GM19455 (cell line): ENCODE results near the gene NLK.
"Not testable (repeated sequence)": the region's sequence is repeated elsewhere in the genome, so short reads cannot be mapped to it uniquely, and the experiment has no call there.

Experiments
- ATAC-seq: cut with Tn5 transposase; IDR thresholded peaks from one replicate; pipeline ENCODE4 v1.9.1; 2021; ENCODE audit not compliant: unreplicated experiment

Gene NLK

DNA sequence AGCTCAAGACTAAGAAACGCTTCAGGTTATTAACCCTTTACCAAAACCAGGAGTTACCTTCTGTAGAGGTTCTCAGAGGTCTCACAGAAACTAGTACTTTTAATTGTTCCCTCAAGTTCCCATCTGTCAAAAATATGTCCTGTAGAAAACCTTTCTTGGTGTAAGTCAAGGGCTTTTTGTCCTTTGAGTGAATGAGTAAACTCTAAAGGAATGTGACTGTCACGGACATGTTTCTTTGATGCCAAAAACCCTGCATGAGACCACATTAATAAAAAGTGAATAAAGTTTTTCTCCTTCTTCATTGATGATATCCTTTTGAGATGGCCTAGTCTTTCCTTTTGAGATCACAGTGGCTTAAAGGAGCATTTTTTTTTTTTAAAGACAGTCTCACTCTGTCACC, 102.9 kb downstream of the NLK start:
- ATAC-seq, result no peak

GRCh38 chr17:28147017-28147416, 104.5 kb downstream of the NLK start:
- no peak for ATAC-seq

- no peak for ATAC-seq
Measured at GRCh38 chr17:28151001-28151400, 108.5 kb downstream of the NLK start.

GRCh38 chr17:28154214-28154613, 111.7 kb downstream of the NLK start:
- no peak for ATAC-seq

DNA sequence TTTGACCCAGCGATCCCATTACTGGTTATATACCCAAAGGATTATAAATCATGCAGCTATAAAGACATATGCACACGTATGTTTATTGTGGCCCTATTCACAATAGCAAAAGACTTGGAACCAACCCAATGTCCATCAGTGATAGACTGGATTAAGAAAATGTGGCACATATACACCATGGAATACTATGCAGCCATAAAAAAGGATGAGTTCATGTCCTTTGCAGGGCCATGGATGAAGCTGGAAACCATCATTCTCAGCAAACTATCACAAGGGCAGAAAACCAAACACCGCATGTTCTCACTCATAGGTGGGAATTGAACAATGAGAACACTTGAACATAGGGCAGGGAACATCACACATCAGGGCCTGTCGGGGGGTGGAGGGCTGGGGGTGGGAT, 112.9 kb downstream of the NLK start:
- not testable (repeated sequence) for ATAC-seq

DNA sequence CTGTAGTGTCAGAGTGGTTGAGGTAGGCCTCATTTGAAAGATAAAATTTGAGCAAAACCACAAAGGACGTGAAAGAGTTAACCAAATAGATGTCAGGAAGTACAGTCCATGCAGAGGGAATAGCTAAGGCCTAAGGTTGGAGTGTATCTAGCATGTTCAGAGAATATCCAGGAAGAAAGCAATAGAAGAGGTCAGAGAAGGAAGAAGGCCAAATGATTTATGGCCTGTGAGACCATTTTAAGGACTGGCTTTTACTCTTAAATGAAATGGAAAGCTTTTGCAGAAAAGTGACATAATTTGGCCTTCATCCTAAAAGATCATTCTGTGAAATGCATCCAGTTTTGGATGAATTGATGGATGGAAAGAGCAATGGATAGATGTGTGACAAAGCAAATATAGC, 116.5 kb downstream of the NLK start:
- no peak for ATAC-seq

GRCh38 chr17:28159924-28160323, 117.4 kb downstream of the NLK start:
- ATAC-seq, result no peak

- ATAC-seq, result no peak
Measured at GRCh38 chr17:28160610-28161009, 118.1 kb downstream of the NLK start.

DNA sequence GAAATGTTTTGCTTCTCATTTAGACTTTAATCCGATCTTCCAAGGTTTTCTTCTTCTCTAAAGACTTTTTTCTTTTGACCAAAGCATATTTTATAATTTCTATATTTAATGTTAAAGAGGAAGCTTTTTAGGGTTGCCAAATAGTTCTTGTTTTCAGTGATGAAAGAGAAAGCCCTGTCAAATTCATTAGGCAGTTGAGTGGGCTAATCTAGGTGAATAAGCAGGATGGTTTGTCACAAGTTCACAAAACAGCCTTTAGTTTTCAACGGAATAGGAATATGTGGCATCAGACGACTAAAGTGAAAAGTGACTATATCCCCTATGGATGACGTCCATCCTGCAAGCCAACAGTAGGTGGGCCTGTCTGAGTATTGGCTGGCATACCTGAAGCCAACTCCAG, 118.8 kb downstream of the NLK start:
- ATAC-seq, result no peak

- ATAC-seq, result no peak
Measured at GRCh38 chr17:28166478-28166877, 124.0 kb downstream of the NLK start.

GRCh38 chr17:28169621-28170349, 127.3 kb downstream of the NLK start:
- no peak for ATAC-seq

- ATAC-seq, result no peak
Measured at GRCh38 chr17:28170771-28171170, 128.3 kb downstream of the NLK start.

DNA sequence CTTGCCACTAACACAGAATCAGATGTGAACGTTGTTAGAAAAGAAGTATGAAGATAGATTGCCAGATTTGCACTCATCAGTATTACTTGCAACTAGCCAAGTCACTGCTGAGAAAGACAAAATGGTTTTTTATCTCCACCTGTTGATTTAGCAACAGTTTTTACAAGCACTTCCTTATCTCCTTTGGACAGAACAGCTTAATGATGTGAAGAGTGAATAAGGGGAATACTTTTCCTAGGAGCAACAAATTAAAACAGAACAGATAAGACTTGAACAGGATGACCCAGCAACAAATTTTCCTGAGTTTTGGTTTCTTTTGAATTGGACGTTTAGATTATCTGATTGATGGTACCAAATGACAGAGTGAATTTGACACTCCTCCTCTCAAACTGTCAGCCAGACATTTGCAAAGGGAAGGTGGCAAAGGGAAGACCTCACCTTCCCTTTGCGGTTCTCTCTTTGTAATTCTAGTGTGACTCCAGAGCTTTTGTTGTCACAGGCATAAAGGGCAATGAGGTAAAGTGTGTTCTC, 130.6 kb downstream of the NLK start:
- no peak for ATAC-seq

DNA sequence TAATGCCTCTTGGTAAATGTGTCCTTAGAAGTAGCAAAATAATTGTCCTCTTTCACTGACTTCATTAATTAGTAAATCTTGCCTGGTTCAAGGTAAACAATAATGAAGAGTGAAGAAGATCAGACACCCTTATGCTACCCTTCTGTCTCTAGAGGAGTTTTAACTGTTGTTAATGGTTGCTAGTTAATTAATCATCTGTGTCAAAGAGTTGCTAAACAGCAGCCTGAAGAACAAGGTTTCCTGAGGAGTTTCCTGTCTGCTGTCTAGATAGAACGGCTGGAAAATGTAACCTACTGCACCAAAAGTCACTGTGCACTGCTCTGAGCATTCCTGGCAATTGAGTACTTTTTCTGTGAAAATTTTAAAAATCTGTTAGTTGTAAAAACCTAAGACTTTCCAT, 131.3 kb downstream of the NLK start:
- no peak for ATAC-seq

DNA sequence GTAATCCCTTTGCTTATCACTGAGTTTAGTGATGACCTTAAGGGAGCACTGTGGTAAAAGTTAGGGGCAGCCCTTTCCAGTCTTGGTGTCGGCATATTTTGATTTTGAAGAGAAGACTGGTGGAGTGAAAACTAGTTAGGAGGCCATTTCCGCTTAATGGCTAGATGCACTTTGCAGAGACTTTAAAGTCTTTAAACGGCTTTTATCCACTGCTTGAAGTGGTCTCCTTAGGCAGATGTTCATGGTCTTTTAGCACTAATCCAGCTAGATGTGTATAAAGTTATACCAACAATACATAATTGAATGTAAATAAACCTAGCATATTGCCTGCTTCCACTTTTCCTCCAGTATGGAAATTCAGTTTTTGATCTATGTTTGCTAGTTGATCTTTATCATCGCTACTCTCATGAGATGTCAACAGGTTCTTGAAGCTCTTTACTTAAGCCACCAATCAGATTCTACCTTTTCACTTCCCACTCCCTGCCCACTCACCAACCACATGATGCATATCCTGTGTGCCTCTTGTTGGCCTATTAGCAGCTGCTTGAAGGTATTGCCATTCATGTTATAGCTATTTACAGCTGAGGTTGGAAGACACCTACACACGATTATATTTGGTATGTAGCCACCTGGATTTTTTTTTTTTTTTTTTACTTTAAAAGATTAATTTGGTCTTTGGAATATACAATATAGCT, 132.0 kb downstream of the NLK start:
- no peak for ATAC-seq

GRCh38 chr17:28177351-28177750, 134.9 kb downstream of the NLK start:
- ATAC-seq, result no peak

GRCh38 chr17:28178800-28179199, 136.3 kb downstream of the NLK start:
- no peak for ATAC-seq

GRCh38 chr17:28180449-28180848, 138.0 kb downstream of the NLK start:
- no peak for ATAC-seq

DNA sequence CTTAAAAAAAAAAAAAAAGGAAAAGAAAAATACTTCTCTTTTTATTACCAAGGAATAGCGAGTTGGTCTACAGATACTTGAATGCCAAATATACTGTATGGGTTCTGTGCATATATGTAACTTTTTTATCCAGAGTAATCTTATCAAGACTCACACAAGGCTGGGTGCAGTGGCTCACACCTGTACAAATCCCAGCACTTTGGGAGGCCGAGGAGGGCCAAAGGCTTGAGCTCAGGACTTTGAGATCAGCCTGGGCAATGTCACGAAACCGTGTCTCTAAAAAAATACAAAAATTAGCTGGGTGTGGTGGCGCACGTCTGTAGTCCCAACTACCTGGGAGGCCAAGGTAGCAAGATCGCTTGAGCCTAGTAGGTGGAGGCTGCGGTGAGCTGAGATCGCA, 139.1 kb downstream of the NLK start:
- ATAC-seq, result no peak

DNA sequence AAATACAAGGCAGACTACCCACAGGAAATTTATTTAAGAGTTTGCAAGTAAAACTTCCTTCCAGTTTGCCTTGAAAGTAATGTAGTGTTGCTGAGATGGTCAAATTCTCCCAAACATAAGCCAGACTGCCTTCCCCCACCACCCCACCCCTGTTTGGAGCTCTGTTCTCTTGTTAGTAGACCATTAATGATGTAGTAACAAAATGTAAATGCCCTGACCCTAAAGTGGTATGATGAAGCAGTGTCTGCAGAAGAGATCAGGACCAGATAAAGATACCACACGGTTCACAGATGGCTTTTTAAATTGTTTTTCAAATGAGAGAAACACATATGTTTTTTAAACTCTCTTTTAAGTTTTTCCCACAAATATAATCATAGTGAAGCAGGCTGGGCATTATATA, 140.1 kb downstream of the NLK start:
- no peak for ATAC-seq

- no peak for ATAC-seq
Measured at GRCh38 chr17:28185658-28186057, 143.2 kb downstream of the NLK start.

DNA sequence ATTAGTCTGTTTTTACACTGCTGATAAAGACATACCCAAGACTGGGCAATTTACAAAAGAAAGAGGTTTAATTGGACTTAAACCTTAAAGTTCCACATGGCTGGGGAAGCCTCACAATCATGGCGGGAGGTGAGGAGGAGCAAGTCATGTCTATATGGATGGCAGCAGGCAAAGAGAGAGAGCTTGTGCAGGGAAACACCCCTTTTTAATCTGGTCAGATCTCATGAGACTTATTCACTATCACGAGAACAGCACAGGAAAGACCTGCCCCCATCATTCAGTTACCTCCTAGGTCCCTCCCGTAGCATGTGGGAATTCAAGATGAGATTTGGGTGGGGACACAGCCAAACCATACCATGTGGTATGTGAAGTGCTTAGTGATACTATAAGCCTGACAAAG, 144.0 kb downstream of the NLK start:
- not testable (repeated sequence) for ATAC-seq
